B cell (primary cell): ENCODE data around the gene GABRG3. TPM values are rescaled to one million over a fixed set of nuclear protein-coding genes. Genes with fewer than 3 reads are reported as not detected.

Experiments
- ATAC-seq: fragments of 200-7000 bp; cut with Tn5 transposase; one replicate; pipeline ENCODE4 v1.10.0; 2021; ENCODE audit warnings: low read depth, mild to moderate bottlenecking, moderate number of reproducible peaks, moderate library complexity
- CTCF ChIA-PET: fragments of 350-600 bp; sonication (Branson Sonifier 250); formaldehyde crosslinking; loops from one replicate; lab custom pipeline; 2021; ENCODE audit warnings: antibody characterized with exemption, inconsistent platforms; lab: Charles Lee
- POLR2A ChIA-PET: fragments of 350-600 bp; sonication (Branson Sonifier 250); formaldehyde crosslinking; loops from one replicate; lab custom pipeline; 2021; ENCODE audit warnings: antibody characterized with exemption; lab: Charles Lee
- DNase-seq: peaks from one replicate; pipeline ENCODE4 v3.0.0; 2013
- H2AFZ ChIP-seq: 2 replicates; pipeline ENCODE4 v1.6.1; 2012; ENCODE audit warnings: mild to moderate bottlenecking, low read depth, low read length; ENCODE audit not compliant: insufficient read depth, poor library complexity, severe bottlenecking
- H3K27ac ChIP-seq, 2 donors: 1 replicate in 1 of 2; 2 replicates in 1 of 2; pipeline ENCODE4 v1.5.1; 2012 to 2013; ENCODE audit warnings: low read length in 2 of 2, mild to moderate bottlenecking in 2 of 2, moderate library complexity in 1 of 2
- H3K27me3 ChIP-seq, 4 experiments: fragments of 200-600 bp in 1 of 4; sonication (generic) in 1 of 4; replicated peaks in 1 of 4; 1 replicate in 2 of 4; 2 replicates in 2 of 4; pipeline versions ENCODE4 v1.6.1 to v1.7.0; 2013 to 2016; ENCODE audit warnings: low read length in 3 of 4, mild to moderate bottlenecking in 2 of 4, mixed read lengths in 1 of 4, moderate library complexity in 1 of 4; ENCODE audit not compliant: insufficient read depth in 4 of 4, control insufficient read depth in 3 of 4; ENCODE audit errors: control extremely low read depth in 1 of 4
- H3K36me3 ChIP-seq, 2 experiments: replicated peaks in 1 of 2; 1 replicate in 1 of 2; 2 replicates in 1 of 2; pipeline versions ENCODE4 v1.6.1 to v1.7.1; 2013; ENCODE audit warnings: low read length in 1 of 2; ENCODE audit not compliant: insufficient read depth in 2 of 2, control insufficient read depth in 1 of 2; ENCODE audit errors: control extremely low read depth in 1 of 2, extremely low read depth in 1 of 2
- H3K4me1 ChIP-seq, 2 donors: fragments of 200-600 bp in 1 of 2; sonication (generic) in 1 of 2; 1 replicate in 1 of 2; 2 replicates in 1 of 2; pipeline versions ENCODE4 v1.5.1 to v1.6.1; 2013 to 2017; ENCODE audit warnings: low read length in 2 of 2; ENCODE audit not compliant: control insufficient read depth in 2 of 2, insufficient read depth in 2 of 2
- H3K4me2 ChIP-seq: replicated peaks from 2 replicates; pipeline ENCODE3; 2012; ENCODE audit warnings: mild to moderate bottlenecking, low read depth, low read length; ENCODE audit not compliant: poor library complexity, severe bottlenecking
- H3K4me3 ChIP-seq, 5 experiments: fragments of 200-600 bp in 1 of 5; sonication (generic) in 1 of 5; 1 replicate in 3 of 5; 2 replicates in 2 of 5; pipeline versions ENCODE4 v1.5.1 to v1.7.0; 2011 to 2016; ENCODE audit warnings: low read length in 4 of 5, mild to moderate bottlenecking in 4 of 5, low read depth in 2 of 5, control low read depth in 1 of 5, moderate library complexity in 1 of 5; ENCODE audit not compliant: insufficient read depth in 1 of 5; ENCODE audit errors: control extremely low read depth in 1 of 5, extremely low read depth in 1 of 5
- H3K79me2 ChIP-seq: fragments of 200-600 bp; sonication (generic); one replicate; pipeline ENCODE4 v1.6.0; 2016; ENCODE audit warnings: low read length; ENCODE audit not compliant: control insufficient read depth, insufficient read depth
- H3K9ac ChIP-seq: fragments of 200-600 bp; sonication (generic); 2 replicates; pipeline ENCODE4 v1.6.1; 2017; ENCODE audit warnings: mild to moderate bottlenecking, low read length, moderate library complexity
- H3K9me3 ChIP-seq, 3 donors: one replicate each; pipeline versions ENCODE4 v1.6.1 to v1.7.1; 2013; ENCODE audit warnings: low read length in 2 of 3; ENCODE audit not compliant: control insufficient read depth in 2 of 3, insufficient read depth in 1 of 3; ENCODE audit errors: control extremely low read depth in 1 of 3
- H4K20me1 ChIP-seq: 2 replicates; pipeline ENCODE4 v1.6.0; 2012; ENCODE audit warnings: mild to moderate bottlenecking, low read length; ENCODE audit not compliant: insufficient read depth, control insufficient read depth, poor library complexity, severe bottlenecking
- H3K27ac Mint-ChIP-seq: one replicate; pipeline ENCODE4 v1.8.0; 2021; ENCODE audit warnings: mixed read lengths
- H3K27me3 Mint-ChIP-seq: one replicate; pipeline ENCODE4 v1.8.0; 2021; ENCODE audit warnings: mixed read lengths
- H3K4me1 Mint-ChIP-seq: one replicate; pipeline ENCODE4 v1.8.0; 2021; ENCODE audit warnings: mixed read lengths
- H3K4me3 Mint-ChIP-seq: one replicate; pipeline ENCODE4 v1.8.0; 2021; ENCODE audit warnings: mixed read lengths
- H3K9me3 Mint-ChIP-seq: one replicate; pipeline ENCODE4 v1.8.0; 2022; ENCODE audit warnings: mixed read lengths; ENCODE audit not compliant: insufficient read depth
- CTCF ChIP-seq: fragments of 200-600 bp; IDR thresholded peaks from one replicate; pipeline ENCODE4 v1.8.0; 2022; ENCODE audit warnings: antibody characterized with exemption, mild to moderate bottlenecking
- EZH2 ChIP-seq: IDR thresholded peaks from 2 replicates; pipeline ENCODE4 v1.6.1; 2012; ENCODE audit warnings: borderline replicate concordance, low read depth, mild to moderate bottlenecking, moderate library complexity, low read length; ENCODE audit not compliant: insufficient read depth, poor library complexity, severe bottlenecking
- WGBS: methylation state at CpG from one replicate; pipeline ENCODE4 v1.1.5; 2013; ENCODE audit warnings: missing lambda C conversion rate; ENCODE audit not compliant: insufficient coverage; 5-methylcytosine and 5-hydroxymethylcytosine counted together
- intact Hi-C: fragments of 100-400 bp; cut with micrococcal nuclease; formaldehyde crosslinking; loops from one replicate; pipeline ENCODE4 v1.10.0; 2022
- polyA plus RNA-seq: library from polyadenylated mRNA; depleted of rRNA; stranded (reverse); fragments of >200 nt; gene quantifications from 2 replicates; pipeline ENCODE4 v1.2.3, GENCODE V29; 2012
- total RNA-seq, 2 donors: library from RNA; stranded (reverse); fragments of 120-200 nt in 1 of 2; gene quantifications; 1 replicate in 1 of 2; 2 replicates in 1 of 2; pipeline versions ENCODE4 v1.2.3 to v1.2.4, GENCODE V29; 2013 to 2022

GABRG3 gene
- total and polyA plus RNA-seq, 2 donors (not counting 1 experiment from before 2014, with no cell fraction given): not detected

- H3K4me3 Mint-ChIP-seq: no peak overlapping the region
- H3K36me3 ChIP-seq: no peaks in the 10 kb centered on the region
- intact Hi-C loops: no loop called here
- ChIA-PET POLR2A (no interaction called here), CTCF (no interaction called here)
- WGBS: 92% methylated on average over 5 of the region's 6 CpGs
- no peaks in the 10 kb centered on the region for H3K4me1 Mint-ChIP-seq
- no peak overlapping the region for H2AFZ ChIP-seq
- DNase-seq (no peak), ATAC-seq (no peak)
- H3K4me1 ChIP-seq: no peaks in the 10 kb centered on the region
- H3K79me2 ChIP-seq: no peaks in the 10 kb centered on the region
- H4K20me1 ChIP-seq: no peaks in the 10 kb centered on the region
- H3K9me3 Mint-ChIP-seq: no peaks in the 10 kb centered on the region
- no peak overlapping the region for H3K9ac ChIP-seq
- no peak overlapping the region for H3K4me2 ChIP-seq
- no peaks in the 10 kb centered on the region for H3K27me3 ChIP-seq
- TF ChIP-seq EZH2 (no peak), CTCF (no peak)
- H3K9me3 ChIP-seq: peaks cover 0 to 22% (median 0%) of the 10 kb centered on the region in 3 donors
- H3K27ac Mint-ChIP-seq: no peak overlapping the region
- H3K27me3 Mint-ChIP-seq: no peaks in the 10 kb centered on the region
- H3K27ac ChIP-seq: no peak overlapping the region
- H3K4me3 ChIP-seq: no peak overlapping the region
Observed at GRCh38 chr15:27123291-27123690, 152.3 kb downstream of the GABRG3 start.

GRCh38 chr15:27123808-27124207 is 152.8 kb downstream of the GABRG3 start:
- Histone ChIP-seq H3K4me2 (no peak overlapping the region), H3K9ac (no peak overlapping the region), H3K36me3 (no peaks in the 10 kb centered on the region), H2AFZ (no peak overlapping the region), H3K79me2 (no peaks in the 10 kb centered on the region), H3K9me3 (peaks cover 0 to 22% (median 0%) of the 10 kb centered on the region in 3 donors), H4K20me1 (no peaks in the 10 kb centered on the region), H3K4me1 (no peaks in the 10 kb centered on the region), H3K27ac (no peak overlapping the region), H3K4me3 (no peak overlapping the region), H3K27me3 (no peaks in the 10 kb centered on the region)
- ATAC-seq (no peak), DNase-seq (no peak)
- intact Hi-C loops: no loop called here
- TF ChIP-seq CTCF: no peak
- 80% methylated on average over 6 of the region's 7 CpGs for whole genome bisulfite sequencing
- H3K4me1 Mint-ChIP-seq: no peaks in the 10 kb centered on the region
- H3K27me3 Mint-ChIP-seq: no peaks in the 10 kb centered on the region
- no peak overlapping the region for H3K4me3 Mint-ChIP-seq
- CTCF ChIA-PET: no interaction called here
- POLR2A ChIA-PET: no interaction called here
- H3K9me3 Mint-ChIP-seq: peaks cover 2% of the 10 kb centered on the region
- H3K27ac Mint-ChIP-seq: no peak overlapping the region
